ENCODE data around the gene JAML. TPM values are rescaled to one million over a fixed set of nuclear protein-coding genes. Genes with fewer than 3 reads are reported as not detected.

The JAML gene
- total RNA-seq, 1 experiment from 2014 or later: not detected

GRCh38 chr11:118176778-118177134 lies 48.1 kb downstream of the JAML start:
- H3K27me3 ChIP-seq (ENCODE audit: control insufficient read depth, insufficient read depth, low read length): peaks cover 37% of the 10 kb centered on the region

DNA sequence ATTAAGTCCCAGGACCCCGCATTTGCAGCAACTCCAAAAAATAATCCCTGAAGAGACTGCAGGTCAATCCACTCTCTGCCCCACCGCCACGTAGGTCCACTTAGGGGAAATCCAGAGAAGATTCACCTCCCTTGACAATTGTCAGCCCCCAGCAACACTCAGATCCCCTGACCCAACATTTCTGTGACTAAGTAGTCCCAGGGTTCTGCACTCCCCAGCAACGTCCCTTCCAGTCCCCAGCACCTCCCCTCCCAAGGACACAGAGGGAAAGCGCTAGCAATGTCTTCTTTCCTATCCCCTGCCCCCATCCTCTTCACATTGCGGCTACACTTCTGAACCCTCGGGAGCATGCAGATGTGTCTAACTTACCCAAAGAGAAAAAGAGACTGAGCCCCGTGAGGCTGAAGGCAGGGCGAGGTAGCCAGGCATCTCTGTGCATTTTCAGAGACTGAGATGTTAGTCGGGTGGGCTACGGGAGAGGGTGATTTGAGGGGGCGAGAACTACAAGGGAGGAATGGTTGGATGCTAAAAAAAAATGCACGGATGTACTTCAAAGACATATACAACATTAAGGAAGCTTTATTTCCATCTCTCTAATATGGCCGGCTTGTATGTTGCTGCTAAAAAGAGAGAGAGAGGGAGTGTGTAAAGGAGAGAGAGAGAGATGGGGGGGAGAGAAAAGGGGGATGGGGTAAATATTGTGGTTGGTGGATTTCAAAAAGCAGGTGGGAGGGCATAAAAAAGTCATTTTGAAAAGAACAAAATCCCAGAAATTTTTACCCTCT lies 48.6 kb downstream of the JAML start, which contains the start of gene SCN2B:
TSS of gene SCN2B (minus strand) at position 647 of the 785 bp plus-strand sequence. CDS start at position 439, 208 bp downstream.
- peak; percentile 75 for DNase-seq
- peak within 1 kb of the TSS; percentile 58 for H3K4me3 ChIP-seq (ENCODE audit: insufficient read depth, low read depth, low read length)
- no peaks in the 10 kb centered on the region for H3K36me3 ChIP-seq (replicated peaks; ENCODE audit: control insufficient read depth, insufficient read depth, low read length)
- peaks cover 40% of the 10 kb centered on the region for H3K27me3 ChIP-seq (ENCODE audit: control insufficient read depth, insufficient read depth, low read length)

More at GRCh38 chr11:118176778-118177134, 48.1 kb downstream of the JAML start:
- H3K4me3 ChIP-seq (ENCODE audit: insufficient read depth, low read depth, low read length): no peak overlapping the region
- no peak for DNase-seq
- H3K36me3 ChIP-seq (replicated peaks; ENCODE audit: control insufficient read depth, insufficient read depth, low read length): no peaks in the 10 kb centered on the region

GRCh38 chr11:118175031-118175992 lies 49.5 kb downstream of the JAML start:
- no peaks in the 10 kb centered on the region for H3K36me3 ChIP-seq (replicated peaks; ENCODE audit: control insufficient read depth, insufficient read depth, low read length)
- DNase-seq: peak; percentile 19
- H3K27me3 ChIP-seq (ENCODE audit: control insufficient read depth, insufficient read depth, low read length): peaks cover 48% of the 10 kb centered on the region
- H3K4me3 ChIP-seq (ENCODE audit: insufficient read depth, low read depth, low read length): peak overlapping the region; percentile 58; the same call in 1 of the 2 replicates

- Histone ChIP-seq H3K36me3 (replicated peaks; ENCODE audit: control insufficient read depth, insufficient read depth, low read length) (no peaks in the 10 kb centered on the region), H3K27me3 (ENCODE audit: control insufficient read depth, insufficient read depth, low read length) (peaks cover 59% of the 10 kb centered on the region), H3K4me3 (ENCODE audit: insufficient read depth, low read depth, low read length) (no peak overlapping the region)
- DNase-seq: no peak
Observed at GRCh38 chr11:118174006-118174567, 50.7 kb downstream of the JAML start.

GRCh38 chr11:118172356-118172755 lies 52.5 kb downstream of the JAML start:
- Histone ChIP-seq H3K36me3 (replicated peaks; ENCODE audit: control insufficient read depth, insufficient read depth, low read length) (no peaks in the 10 kb centered on the region), H3K27me3 (ENCODE audit: control insufficient read depth, insufficient read depth, low read length) (peaks cover 70% of the 10 kb centered on the region), H3K4me3 (ENCODE audit: insufficient read depth, low read depth, low read length) (no peak overlapping the region)
- no peak for DNase-seq

GRCh38 chr11:118171269-118172062 lies 53.3 kb downstream of the JAML start:
- DNase-seq: peak; percentile 97
- H3K27me3 ChIP-seq (ENCODE audit: control insufficient read depth, insufficient read depth, low read length): peaks cover 74% of the 10 kb centered on the region
- peak overlapping the region; percentile 30; the same call in 1 of the 2 replicates for H3K4me3 ChIP-seq (ENCODE audit: insufficient read depth, low read depth, low read length)
- H3K36me3 ChIP-seq (replicated peaks; ENCODE audit: control insufficient read depth, insufficient read depth, low read length): no peaks in the 10 kb centered on the region

- Histone ChIP-seq H3K4me3 (ENCODE audit: insufficient read depth, low read depth, low read length) (no peak overlapping the region; the same call in 1 of the 2 replicates), H3K36me3 (replicated peaks; ENCODE audit: control insufficient read depth, insufficient read depth, low read length) (no peaks in the 10 kb centered on the region), H3K27me3 (ENCODE audit: control insufficient read depth, insufficient read depth, low read length) (peaks cover 71% of the 10 kb centered on the region)
- no peak for DNase-seq
Observed at GRCh38 chr11:118170882-118171268, 53.9 kb downstream of the JAML start.

GRCh38 chr11:118170231-118170630 lies 54.6 kb downstream of the JAML start:
- DNase-seq: no peak
- Histone ChIP-seq H3K4me3 (ENCODE audit: insufficient read depth, low read depth, low read length) (no peak overlapping the region), H3K27me3 (ENCODE audit: control insufficient read depth, insufficient read depth, low read length) (peaks cover 67% of the 10 kb centered on the region), H3K36me3 (replicated peaks; ENCODE audit: control insufficient read depth, insufficient read depth, low read length) (no peaks in the 10 kb centered on the region)

DNA sequence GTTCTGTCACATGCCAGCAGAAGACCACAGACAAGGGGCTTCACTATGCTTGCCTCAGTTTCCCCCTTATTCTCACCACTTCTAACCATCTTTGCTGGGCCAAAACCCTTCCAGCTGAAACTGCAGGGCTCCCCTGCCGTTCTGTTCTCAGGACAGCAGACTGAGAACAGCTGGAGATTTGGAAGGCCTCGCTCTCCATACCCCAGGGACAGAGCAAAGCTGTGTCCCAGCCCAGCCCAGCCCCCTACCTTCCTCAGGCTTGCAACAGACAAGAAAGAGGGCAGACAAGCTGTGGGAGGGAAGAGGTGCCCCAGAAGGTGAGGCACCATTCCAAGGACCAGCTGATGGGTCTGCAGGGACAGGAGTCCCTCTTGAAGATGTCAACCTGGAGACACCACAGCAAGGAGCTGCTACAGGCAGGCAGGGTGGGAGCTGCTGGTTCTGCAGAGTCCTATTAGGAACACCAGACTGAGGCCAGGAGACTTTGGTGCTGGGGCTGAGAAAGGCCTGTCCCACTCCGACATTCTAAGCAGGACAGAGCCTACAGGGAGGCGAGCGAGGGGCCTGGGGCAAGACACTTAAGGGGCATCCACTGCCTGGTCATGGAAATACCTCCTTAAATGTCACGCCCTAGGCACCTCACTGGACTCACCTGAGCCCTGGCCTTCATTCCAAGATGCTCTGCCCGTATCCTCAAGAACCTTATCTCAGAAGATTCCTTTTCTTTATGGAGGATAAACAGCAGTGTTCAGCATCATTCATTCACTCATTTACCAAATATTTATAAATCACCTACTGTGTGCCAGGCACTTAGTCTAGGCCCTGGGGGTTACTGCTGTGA lies 55.3 kb downstream of the JAML start:
- no peaks in the 10 kb centered on the region for H3K36me3 ChIP-seq (replicated peaks; ENCODE audit: control insufficient read depth, insufficient read depth, low read length)

DNA sequence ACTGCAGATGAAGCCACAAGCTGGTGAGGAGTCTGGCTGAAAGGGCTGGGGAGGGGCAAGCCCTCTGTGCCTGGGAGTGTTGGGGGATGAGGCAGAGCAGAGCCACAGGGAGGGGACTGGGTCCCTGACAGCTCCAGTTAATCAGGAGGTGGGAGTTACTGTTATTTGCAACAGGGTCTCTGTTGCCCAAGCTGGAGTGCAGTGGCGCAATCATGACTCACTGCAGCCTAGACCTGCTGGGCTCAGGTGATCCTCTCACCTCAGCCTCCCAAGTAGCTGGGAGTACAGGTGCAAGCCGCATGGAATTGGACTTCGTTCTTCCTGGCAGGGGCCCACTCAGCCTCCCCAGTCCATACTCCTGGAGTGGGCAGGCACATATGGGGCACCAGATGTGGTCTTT lies 56.1 kb downstream of the JAML start:
- Histone ChIP-seq H3K36me3 (replicated peaks; ENCODE audit: control insufficient read depth, insufficient read depth, low read length) (no peaks in the 10 kb centered on the region), H3K27me3 (ENCODE audit: control insufficient read depth, insufficient read depth, low read length) (peaks cover 53% of the 10 kb centered on the region), H3K4me3 (ENCODE audit: insufficient read depth, low read depth, low read length) (no peak overlapping the region)
- DNase-seq: no peak

More for the DNA sequence above, 55.3 kb downstream of the JAML start:
- no peak overlapping the region for H3K4me3 ChIP-seq (ENCODE audit: insufficient read depth, low read depth, low read length)
- no peak for DNase-seq
- H3K27me3 ChIP-seq (ENCODE audit: control insufficient read depth, insufficient read depth, low read length): peaks cover 60% of the 10 kb centered on the region

DNA sequence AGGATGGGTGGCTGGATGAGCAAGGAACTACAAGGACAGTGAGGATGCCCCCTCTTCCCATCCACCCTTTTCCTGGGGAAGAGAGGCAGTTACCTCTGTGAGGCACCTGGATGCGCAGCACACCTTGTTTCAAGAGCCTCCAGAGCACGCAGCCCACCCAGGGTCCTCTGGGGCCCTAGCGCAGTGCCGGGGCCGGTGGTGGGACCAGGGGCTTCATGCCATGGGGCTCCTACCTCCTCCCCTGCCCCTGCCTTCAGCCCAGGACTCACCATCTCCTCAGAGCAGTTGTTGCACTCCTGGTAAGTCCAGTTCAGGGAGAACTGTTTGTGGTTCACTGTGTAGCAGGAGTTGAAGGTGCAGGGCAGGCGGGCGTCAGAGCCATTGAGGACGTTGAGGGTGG lies 56.5 kb downstream of the JAML start:
- Histone ChIP-seq H3K27me3 (ENCODE audit: control insufficient read depth, insufficient read depth, low read length) (peaks cover 52% of the 10 kb centered on the region), H3K36me3 (replicated peaks; ENCODE audit: control insufficient read depth, insufficient read depth, low read length) (no peaks in the 10 kb centered on the region), H3K4me3 (ENCODE audit: insufficient read depth, low read depth, low read length) (no peak overlapping the region)
- no peak for DNase-seq

GRCh38 chr11:118167906-118168305 lies 56.9 kb downstream of the JAML start:
- peaks cover 50% of the 10 kb centered on the region for H3K27me3 ChIP-seq (ENCODE audit: control insufficient read depth, insufficient read depth, low read length)
- DNase-seq: no peak

GRCh38 chr11:118167253-118167652 lies 57.6 kb downstream of the JAML start:
- H3K36me3 ChIP-seq (replicated peaks; ENCODE audit: control insufficient read depth, insufficient read depth, low read length): no peaks in the 10 kb centered on the region
- no peak for DNase-seq
- peaks cover 50% of the 10 kb centered on the region for H3K27me3 ChIP-seq (ENCODE audit: control insufficient read depth, insufficient read depth, low read length)
- H3K4me3 ChIP-seq (ENCODE audit: insufficient read depth, low read depth, low read length): no peak overlapping the region

More at GRCh38 chr11:118167906-118168305, 56.9 kb downstream of the JAML start:
- H3K36me3 ChIP-seq (replicated peaks; ENCODE audit: control insufficient read depth, insufficient read depth, low read length): no peaks in the 10 kb centered on the region
- H3K4me3 ChIP-seq (ENCODE audit: insufficient read depth, low read depth, low read length): no peak overlapping the region
